Measurements from ENCODE around the gene GARNL3.

GRCh38 chr9:127223810-127224177 is 40.8 kb upstream of the GARNL3 start:
- TF ChIP-seq, protein P1, sequence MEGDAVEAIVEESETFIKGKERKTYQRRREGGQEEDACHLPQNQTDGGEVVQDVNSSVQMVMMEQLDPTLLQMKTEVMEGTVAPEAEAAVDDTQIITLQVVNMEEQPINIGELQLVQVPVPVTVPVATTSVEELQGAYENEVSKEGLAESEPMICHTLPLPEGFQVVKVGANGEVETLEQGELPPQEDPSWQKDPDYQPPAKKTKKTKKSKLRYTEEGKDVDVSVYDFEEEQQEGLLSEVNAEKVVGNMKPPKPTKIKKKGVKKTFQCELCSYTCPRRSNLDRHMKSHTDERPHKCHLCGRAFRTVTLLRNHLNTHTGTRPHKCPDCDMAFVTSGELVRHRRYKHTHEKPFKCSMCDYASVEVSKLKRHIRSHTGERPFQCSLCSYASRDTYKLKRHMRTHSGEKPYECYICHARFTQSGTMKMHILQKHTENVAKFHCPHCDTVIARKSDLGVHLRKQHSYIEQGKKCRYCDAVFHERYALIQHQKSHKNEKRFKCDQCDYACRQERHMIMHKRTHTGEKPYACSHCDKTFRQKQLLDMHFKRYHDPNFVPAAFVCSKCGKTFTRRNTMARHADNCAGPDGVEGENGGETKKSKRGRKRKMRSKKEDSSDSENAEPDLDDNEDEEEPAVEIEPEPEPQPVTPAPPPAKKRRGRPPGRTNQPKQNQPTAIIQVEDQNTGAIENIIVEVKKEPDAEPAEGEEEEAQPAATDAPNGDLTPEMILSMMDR (conservative IDR thresholded peaks at IDR 0.05; ENCODE audit: low read length), result 0 out of 2 replicates have a peak, but pooled peaks have one; percentile 34
- no peak for TF ChIP-seq EZH2phosphoT487 (IDR thresholded peaks at IDR 0.05; ENCODE audit: borderline replicate concordance, low read depth, low read length)

Measured in OCI-LY7 (cell line).